HG03571 (cell line): Measurements from ENCODE around the gene TNIP3.
"Not testable (repeated sequence)": the region's sequence is repeated elsewhere in the genome, so short reads cannot be mapped to it uniquely, and the experiment has no call there.

ENCODE experiments used
- ATAC-seq: cut with Tn5 transposase; IDR thresholded peaks from one replicate; pipeline ENCODE4 v1.9.1; 2021; ENCODE audit not compliant: unreplicated experiment

TNIP3 gene

GRCh38 chr4:121180558-121180957, 16.4 kb upstream of the TNIP3 start:
- ATAC-seq, result no peak

- ATAC-seq, result no peak
Observed at GRCh38 chr4:121177246-121178137, 13.4 kb upstream of the TNIP3 start.

DNA sequence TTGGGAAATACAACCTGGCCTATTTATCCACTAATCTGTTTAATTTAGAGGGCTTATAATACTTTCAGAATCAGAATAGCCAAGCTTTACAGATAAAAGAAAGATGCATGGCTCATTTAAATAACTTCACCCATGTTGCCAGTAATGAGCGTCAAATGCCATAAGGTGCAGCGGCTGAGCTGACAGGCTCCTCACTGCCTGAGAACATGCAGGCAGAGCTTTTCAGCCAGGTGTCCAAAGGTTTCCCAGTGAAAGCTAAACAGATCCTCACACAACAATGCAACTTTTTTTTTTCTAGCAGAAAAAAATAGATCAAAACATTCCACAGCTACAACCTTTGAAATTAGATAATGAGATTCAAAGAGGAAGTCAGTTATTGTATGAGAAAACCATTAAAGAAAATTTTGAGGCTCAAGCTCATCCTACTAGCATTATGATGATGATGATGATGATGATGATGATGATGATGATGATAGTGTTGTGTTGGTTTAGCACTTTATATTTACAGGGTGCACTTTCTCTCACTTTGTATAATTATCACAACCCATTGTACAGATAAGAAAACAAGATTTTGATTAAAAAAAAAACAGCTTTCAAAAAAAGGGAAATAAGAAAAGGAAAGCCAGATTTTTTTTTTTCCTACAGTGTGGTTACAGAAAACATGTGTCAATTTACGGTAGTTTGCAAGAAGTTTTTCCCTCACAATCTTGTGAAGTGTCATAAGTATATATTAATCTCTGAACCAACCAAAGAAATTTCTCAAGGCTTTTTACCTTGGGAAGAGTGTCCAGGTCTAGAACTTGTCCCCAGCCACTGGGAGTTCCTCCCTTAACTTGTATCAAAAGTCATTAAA, 12.2 kb upstream of the TNIP3 start:
- ATAC-seq, result no peak

DNA sequence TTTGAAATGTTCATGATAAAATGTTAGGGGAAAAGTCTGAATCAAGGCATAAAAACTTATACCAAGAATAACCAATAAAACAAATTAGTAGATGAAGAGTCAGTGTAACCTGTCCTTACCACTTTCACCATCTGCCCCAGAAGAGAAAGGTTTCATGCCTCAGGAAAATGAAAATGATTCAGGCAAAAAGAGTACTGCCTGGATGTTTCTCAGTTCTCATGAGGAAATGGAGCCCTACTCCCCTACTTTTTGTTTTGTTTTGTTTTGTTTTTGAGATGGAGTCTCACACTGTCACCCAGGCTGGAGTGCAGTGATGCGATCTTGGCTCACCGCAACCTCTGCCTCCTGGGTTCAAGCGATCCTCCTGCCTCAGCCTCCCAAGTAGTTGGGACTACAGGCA, 7.4 kb upstream of the TNIP3 start:
- not testable (repeated sequence) for ATAC-seq

GRCh38 chr4:121168446-121169281, 4.5 kb upstream of the TNIP3 start:
- peak; percentile 99 for ATAC-seq

GRCh38 chr4:121166976-121167375, 2.9 kb upstream of the TNIP3 start:
- ATAC-seq, result no peak

GRCh38 chr4:121165206-121165605, 1.1 kb upstream of the TNIP3 start:
- no peak for ATAC-seq

- no peak for ATAC-seq
Observed at GRCh38 chr4:121156822-121157769, 7.0 kb downstream of the TNIP3 start.

DNA sequence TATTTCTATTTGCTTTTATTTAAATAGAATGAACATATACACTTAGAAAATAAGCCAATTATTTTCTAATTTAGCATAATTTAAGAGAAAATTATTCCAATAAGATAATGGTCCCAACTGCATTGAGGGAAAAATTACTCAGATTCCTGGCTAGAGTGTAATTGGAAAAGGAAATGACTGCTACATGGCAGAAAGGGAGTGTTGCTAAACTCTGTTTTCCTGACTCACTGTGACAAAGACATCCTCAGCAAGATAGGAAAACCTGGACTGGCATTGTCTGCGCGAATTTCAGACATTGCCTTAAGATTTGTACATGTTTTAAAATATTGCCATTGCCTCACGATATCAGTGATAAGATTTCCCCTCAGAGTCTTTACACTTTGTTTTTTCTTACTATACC, 8.2 kb downstream of the TNIP3 start:
- ATAC-seq, result no peak

DNA sequence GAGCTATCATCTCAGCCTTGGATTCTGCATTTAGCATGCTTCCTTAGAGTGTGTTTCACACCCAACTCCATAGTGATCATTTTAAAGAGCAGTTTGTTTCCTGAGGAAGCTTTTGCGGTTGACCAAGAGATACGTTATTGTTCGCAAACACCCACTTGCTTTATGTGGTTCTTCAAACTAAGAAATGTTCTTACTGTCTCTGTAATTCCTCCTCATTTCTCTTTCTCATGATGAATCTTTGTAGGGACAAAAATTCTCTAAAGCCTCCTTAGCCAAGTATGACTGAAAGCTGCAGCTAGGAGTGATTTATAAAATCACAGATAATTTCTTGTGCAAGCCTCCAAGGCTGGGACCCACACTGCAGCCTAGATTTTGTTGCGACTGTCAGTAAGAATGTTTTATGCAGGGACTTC, 10.0 kb downstream of the TNIP3 start:
- peak; percentile 50 for ATAC-seq

GRCh38 chr4:121151942-121152341, 12.2 kb downstream of the TNIP3 start:
- ATAC-seq, result no peak

GRCh38 chr4:121150486-121150885, 13.6 kb downstream of the TNIP3 start:
- ATAC-seq, result no peak

GRCh38 chr4:121150003-121150402, 14.1 kb downstream of the TNIP3 start:
- no peak for ATAC-seq

GRCh38 chr4:121148621-121149020, 15.5 kb downstream of the TNIP3 start:
- ATAC-seq, result no peak

DNA sequence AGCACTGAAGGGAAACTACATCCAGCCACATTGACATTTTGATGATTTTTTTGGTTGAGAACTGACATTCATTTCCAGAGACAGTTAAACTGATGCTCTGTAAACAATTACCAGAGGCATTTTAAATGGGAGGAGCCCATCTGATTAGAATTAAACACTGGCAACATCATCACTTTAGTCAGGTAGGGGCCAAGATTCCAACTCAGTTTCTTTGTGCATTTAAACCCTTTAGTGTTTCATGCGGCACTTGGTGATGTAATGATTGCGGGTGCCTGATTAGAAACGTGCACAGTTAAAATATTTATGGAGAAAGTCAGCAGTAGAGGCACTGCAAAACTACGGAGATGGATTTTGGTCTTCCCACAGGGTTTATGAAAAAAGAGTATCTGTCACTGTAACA, 16.1 kb downstream of the TNIP3 start:
- ATAC-seq, result no peak

DNA sequence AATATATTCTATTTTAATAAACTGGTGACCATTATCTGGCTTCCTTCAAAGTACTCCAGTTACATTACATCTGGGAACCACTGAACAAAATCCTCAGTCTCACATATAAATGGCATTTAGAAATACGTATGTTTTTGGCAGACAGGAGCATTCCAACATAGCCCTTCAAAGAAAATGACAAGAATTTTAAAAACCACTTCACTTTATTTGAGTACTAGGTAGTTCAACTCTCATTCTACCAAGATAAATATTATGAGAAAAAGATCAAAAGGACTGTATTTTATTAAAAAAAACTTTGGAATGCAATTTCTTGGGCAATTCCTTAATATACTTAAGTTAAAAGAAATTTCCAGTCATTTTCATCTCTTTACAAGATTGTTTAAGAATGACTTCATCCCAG, 17.6 kb downstream of the TNIP3 start:
- ATAC-seq, result no peak

- ATAC-seq, result no peak
Observed at GRCh38 chr4:121145430-121145829, 18.7 kb downstream of the TNIP3 start.

DNA sequence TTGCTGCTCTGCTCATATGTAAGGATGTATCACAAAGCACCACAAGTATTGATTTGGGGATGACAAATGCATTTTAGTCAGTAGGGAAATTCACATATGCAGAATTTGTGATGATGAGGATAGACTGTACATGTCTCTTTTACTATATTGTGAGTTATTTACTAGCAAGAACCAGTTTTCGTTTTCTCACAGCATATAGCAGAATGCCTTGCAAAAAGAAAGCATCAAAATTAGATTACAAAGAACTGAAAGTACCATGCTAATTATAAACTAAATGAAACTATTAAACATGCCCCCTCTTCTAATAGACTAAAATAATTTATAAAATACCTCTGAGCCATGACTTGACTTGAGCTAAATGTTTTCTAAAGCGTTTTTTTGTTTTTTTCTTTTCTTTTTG, 20.1 kb downstream of the TNIP3 start:
- ATAC-seq, result no peak

GRCh38 chr4:121143131-121143530, 21.0 kb downstream of the TNIP3 start:
- no peak for ATAC-seq
